NT2/D1 (cell line): Measurements from ENCODE around the gene PRKAG2.

Source experiments
- DNase-seq: peaks from one replicate; pipeline ENCODE4 v3.0.0-alpha.2; 2011; ENCODE audit warnings: low read depth, low spot score
- H3K27me3 ChIP-seq: 2 replicates; pipeline ENCODE4 v1.6.0; 2011; ENCODE audit warnings: mild to moderate bottlenecking; ENCODE audit not compliant: insufficient read length, insufficient read depth
- H3K36me3 ChIP-seq: 2 replicates; pipeline ENCODE4 v1.6.1; 2011; ENCODE audit warnings: mild to moderate bottlenecking, low read length, mixed read lengths; ENCODE audit not compliant: insufficient read depth, insufficient read length
- H3K4me1 ChIP-seq: 2 replicates; pipeline ENCODE4 v1.5.1; 2011; ENCODE audit not compliant: insufficient read depth, insufficient read length
- H3K4me3 ChIP-seq: 2 replicates; pipeline ENCODE4 v1.5.1; 2011; ENCODE audit warnings: low read depth; ENCODE audit not compliant: insufficient read length
- H3K9ac ChIP-seq: 2 replicates; pipeline ENCODE4 v1.6.0; 2011; ENCODE audit warnings: low read depth; ENCODE audit not compliant: insufficient read length
- H3K9me3 ChIP-seq: 2 replicates; pipeline ENCODE4 v1.5.1; 2011; ENCODE audit warnings: mild to moderate bottlenecking, low read length; ENCODE audit not compliant: insufficient read depth
- SUZ12 ChIP-seq: IDR thresholded peaks from 2 replicates; pipeline ENCODE4 v1.6.1; 2011; ENCODE audit not compliant: insufficient read length, insufficient read depth; ENCODE audit errors: extremely low read depth
- YY1 ChIP-seq: IDR thresholded peaks from 2 replicates; pipeline ENCODE4 v1.6.1; 2011; ENCODE audit not compliant: insufficient read length, insufficient read depth
- ZNF274 ChIP-seq: IDR thresholded peaks from 2 replicates; pipeline ENCODE4 v1.6.1; 2011; ENCODE audit warnings: mild to moderate bottlenecking, low read depth, low read length

The PRKAG2 gene

GRCh38 chr7:151692721-151693120, 184.2 kb downstream of the PRKAG2 start:
- Histone ChIP-seq H3K9ac (no peak overlapping the region), H3K36me3 (no peaks in the 10 kb centered on the region), H3K27me3 (no peaks in the 10 kb centered on the region), H3K9me3 (no peaks in the 10 kb centered on the region), H3K4me1 (peaks cover 30% of the 10 kb centered on the region), H3K4me3 (no peak overlapping the region)
- TF ChIP-seq SUZ12, result no peak
- no peak for TF ChIP-seq ZNF274
- TF ChIP-seq YY1, result no peak
- DNase-seq, result no peak

GRCh38 chr7:151691449-151691848, 185.5 kb downstream of the PRKAG2 start:
- Histone ChIP-seq H3K27me3 (no peaks in the 10 kb centered on the region), H3K4me3 (no peak overlapping the region), H3K4me1 (peaks cover 28% of the 10 kb centered on the region), H3K36me3 (no peaks in the 10 kb centered on the region), H3K9me3 (no peaks in the 10 kb centered on the region), H3K9ac (no peak overlapping the region)
- no peak for DNase-seq
- no peak for TF ChIP-seq ZNF274
- TF ChIP-seq SUZ12, result no peak
- TF ChIP-seq YY1, result no peak

DNA sequence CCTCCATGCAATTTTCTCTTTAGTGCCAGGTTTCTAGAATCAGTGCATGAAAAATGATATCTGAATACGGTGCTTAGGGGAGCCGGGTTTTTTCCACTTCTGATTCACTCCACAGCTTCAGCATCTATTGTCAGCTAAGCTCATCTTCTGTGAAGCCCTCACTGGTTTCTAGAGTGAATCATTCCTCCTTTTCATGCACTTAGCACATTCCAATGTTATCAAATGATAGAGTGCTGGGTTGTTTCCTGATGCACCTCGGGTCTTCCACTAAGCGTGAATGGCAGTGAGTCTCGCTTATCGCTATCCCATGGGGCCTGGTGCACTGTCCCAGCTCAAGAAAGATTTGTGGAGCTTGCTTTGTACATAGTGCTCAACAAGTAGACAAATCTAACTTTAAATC, 186.3 kb downstream of the PRKAG2 start:
- Histone ChIP-seq H3K27me3 (no peaks in the 10 kb centered on the region), H3K9ac (no peak overlapping the region), H3K9me3 (no peaks in the 10 kb centered on the region), H3K36me3 (no peaks in the 10 kb centered on the region), H3K4me3 (no peak overlapping the region), H3K4me1 (peaks cover 23% of the 10 kb centered on the region)
- TF ChIP-seq ZNF274, result no peak
- DNase-seq, result no peak

- H3K9ac ChIP-seq, result no peak overlapping the region
- H3K4me1 ChIP-seq, result peaks cover 10% of the 10 kb centered on the region
- no peak overlapping the region for H3K4me3 ChIP-seq
- H3K27me3 ChIP-seq, result no peaks in the 10 kb centered on the region
- no peaks in the 10 kb centered on the region for H3K9me3 ChIP-seq
- no peak for DNase-seq
- H3K36me3 ChIP-seq, result no peaks in the 10 kb centered on the region
- TF ChIP-seq ZNF274 (no peak), SUZ12 (no peak), YY1 (no peak)
Observed at GRCh38 chr7:151689196-151689971, 187.5 kb downstream of the PRKAG2 start.

- DNase-seq, result no peak
- H3K9me3 ChIP-seq, result no peaks in the 10 kb centered on the region
- H3K27me3 ChIP-seq, result no peaks in the 10 kb centered on the region
- H3K4me3 ChIP-seq, result no peak overlapping the region
- no peak overlapping the region for H3K9ac ChIP-seq
- no peak for TF ChIP-seq SUZ12
- no peak for TF ChIP-seq ZNF274
- no peak for TF ChIP-seq YY1
- peaks cover 12% of the 10 kb centered on the region for H3K4me1 ChIP-seq
- H3K36me3 ChIP-seq, result no peaks in the 10 kb centered on the region
Observed at GRCh38 chr7:151688236-151688780, 188.6 kb downstream of the PRKAG2 start.

- H3K4me3 ChIP-seq, result no peak overlapping the region
- peaks cover 12% of the 10 kb centered on the region for H3K4me1 ChIP-seq
- no peak for TF ChIP-seq SUZ12
- no peak for TF ChIP-seq ZNF274
- TF ChIP-seq YY1, result no peak
- DNase-seq, result peak; percentile 97
- no peaks in the 10 kb centered on the region for H3K9me3 ChIP-seq
- H3K27me3 ChIP-seq, result no peaks in the 10 kb centered on the region
- H3K36me3 ChIP-seq, result no peaks in the 10 kb centered on the region
- no peak overlapping the region for H3K9ac ChIP-seq
Observed at GRCh38 chr7:151687523-151688235, 189.2 kb downstream of the PRKAG2 start.

DNA sequence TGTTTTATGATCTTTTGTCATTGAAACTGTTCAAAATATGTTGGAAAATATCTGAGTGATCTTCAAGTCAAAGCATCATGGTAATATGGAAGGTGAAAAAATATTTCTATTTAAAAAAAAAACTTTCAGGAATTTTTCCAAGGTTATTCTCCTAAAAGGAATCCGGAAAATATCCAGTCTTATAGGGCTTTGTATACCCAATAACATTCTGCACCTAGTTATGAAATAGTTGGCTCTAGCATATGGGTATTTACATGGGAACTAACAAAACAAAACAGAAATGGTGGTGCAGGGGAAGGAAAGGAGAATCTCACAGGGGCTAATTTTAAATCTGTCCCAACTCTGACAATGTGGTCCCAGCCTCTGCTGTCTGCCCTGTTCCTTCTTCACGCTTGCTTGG, 190.1 kb downstream of the PRKAG2 start:
- Histone ChIP-seq H3K4me3 (no peak overlapping the region), H3K27me3 (no peaks in the 10 kb centered on the region), H3K4me1 (peaks cover 12% of the 10 kb centered on the region), H3K9me3 (no peaks in the 10 kb centered on the region), H3K9ac (no peak overlapping the region), H3K36me3 (no peaks in the 10 kb centered on the region)
- no peak for DNase-seq
- TF ChIP-seq SUZ12, result no peak
- no peak for TF ChIP-seq ZNF274
- TF ChIP-seq YY1, result no peak
